ENCODE measurements around the gene MFSD11.

Gene MFSD11

DNA sequence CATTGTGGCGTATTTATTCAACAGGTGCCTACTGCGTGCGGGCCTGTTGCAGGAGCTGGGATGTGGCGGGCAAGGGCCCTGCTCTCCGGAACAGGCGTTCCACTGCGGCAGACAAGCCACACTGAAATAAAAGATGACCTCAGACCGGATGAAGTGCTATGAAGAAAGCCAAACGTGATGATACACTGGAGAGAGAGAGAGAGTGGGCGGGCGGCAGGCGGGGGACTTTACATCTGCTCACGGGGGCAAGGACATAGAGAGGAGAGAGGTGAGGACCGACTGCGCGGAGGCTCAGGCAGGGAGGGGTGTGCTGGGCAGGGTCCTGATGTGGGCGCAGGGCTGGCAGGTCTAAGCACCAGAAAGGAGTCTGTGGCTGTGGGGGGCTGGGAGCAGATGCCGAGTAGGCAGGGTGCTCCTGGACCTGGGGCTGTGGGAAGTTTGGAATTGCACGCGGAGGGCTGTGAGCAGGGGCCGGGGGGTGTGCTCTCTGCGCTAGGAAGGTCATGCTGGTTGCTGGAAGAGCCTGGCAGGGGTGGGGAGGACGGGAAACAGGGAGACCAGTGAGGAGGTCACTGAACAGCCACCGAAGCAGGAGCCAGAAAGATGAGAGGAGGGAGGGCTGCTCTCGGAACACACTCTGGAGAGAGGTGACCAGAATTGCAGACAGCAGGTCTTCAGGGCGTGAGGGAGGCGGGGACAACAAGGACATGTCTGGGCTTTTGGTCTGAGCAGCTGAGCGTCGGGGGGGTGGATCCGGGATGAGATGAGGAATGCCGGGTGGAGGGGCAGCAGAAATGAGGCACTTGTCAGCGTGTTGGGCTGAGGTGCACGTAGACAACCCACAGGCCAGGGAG is 37.1 kb upstream of the MFSD11 start:
- in situ Hi-C loops (cut with HindIII; ENCODE audit: low pct_ligation_motif_present, low sequenced_read_pairs): no loop called here
- H3K4me3 ChIP-seq (ENCODE audit: low read depth, low read length): peak overlapping the region; percentile 37
- DNase-seq: peak; percentile 86
- H3K27me3 ChIP-seq (replicated peaks): no peaks in the 10 kb centered on the region
- H3K27ac ChIP-seq: peak overlapping the region; percentile 82
- TF ChIP-seq, protein P1, sequence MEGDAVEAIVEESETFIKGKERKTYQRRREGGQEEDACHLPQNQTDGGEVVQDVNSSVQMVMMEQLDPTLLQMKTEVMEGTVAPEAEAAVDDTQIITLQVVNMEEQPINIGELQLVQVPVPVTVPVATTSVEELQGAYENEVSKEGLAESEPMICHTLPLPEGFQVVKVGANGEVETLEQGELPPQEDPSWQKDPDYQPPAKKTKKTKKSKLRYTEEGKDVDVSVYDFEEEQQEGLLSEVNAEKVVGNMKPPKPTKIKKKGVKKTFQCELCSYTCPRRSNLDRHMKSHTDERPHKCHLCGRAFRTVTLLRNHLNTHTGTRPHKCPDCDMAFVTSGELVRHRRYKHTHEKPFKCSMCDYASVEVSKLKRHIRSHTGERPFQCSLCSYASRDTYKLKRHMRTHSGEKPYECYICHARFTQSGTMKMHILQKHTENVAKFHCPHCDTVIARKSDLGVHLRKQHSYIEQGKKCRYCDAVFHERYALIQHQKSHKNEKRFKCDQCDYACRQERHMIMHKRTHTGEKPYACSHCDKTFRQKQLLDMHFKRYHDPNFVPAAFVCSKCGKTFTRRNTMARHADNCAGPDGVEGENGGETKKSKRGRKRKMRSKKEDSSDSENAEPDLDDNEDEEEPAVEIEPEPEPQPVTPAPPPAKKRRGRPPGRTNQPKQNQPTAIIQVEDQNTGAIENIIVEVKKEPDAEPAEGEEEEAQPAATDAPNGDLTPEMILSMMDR (IDR thresholded peaks at IDR 0.05; ENCODE audit: low read depth, low read length, missing control alignments): no peak
- H3K36me3 ChIP-seq (replicated peaks): peaks cover 4% of the 10 kb centered on the region

DNA sequence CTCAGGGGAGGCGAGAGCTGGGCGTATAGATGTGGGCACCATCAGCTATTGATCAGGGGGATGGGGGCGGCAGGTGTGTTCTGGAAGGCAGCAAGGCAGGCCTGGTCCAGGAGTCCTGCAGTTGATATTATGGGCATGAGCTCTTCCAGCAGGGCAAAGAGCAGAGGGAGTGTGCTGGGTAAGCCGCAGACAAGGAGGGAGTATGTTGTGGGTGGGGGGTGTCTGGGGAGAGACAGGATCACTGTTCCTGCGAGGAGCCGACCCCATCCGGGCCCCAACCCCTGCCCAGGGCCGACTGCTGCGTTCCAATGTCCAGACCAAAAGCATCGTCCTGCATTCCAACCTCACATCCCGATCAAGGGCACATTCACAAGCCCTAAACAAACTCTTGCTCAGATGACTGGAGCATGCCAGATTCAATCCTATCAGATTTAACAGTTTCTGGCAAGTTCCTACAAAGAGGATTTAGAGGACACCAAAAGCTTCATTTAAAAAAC is 36.4 kb upstream of the MFSD11 start:
- in situ Hi-C loops (cut with HindIII; ENCODE audit: low pct_ligation_motif_present, low sequenced_read_pairs): no loop called here
- DNase-seq: no peak
- H3K4me3 ChIP-seq (ENCODE audit: low read depth, low read length): peak overlapping the region; percentile 15
- H3K36me3 ChIP-seq (replicated peaks): peaks cover 3% of the 10 kb centered on the region
- TF ChIP-seq, protein P1 (IDR thresholded peaks at IDR 0.05; ENCODE audit: low read depth, low read length, missing control alignments): no peak
- peak overlapping the region; percentile 82 for H3K27ac ChIP-seq
- no peaks in the 10 kb centered on the region for H3K27me3 ChIP-seq (replicated peaks)

DNA sequence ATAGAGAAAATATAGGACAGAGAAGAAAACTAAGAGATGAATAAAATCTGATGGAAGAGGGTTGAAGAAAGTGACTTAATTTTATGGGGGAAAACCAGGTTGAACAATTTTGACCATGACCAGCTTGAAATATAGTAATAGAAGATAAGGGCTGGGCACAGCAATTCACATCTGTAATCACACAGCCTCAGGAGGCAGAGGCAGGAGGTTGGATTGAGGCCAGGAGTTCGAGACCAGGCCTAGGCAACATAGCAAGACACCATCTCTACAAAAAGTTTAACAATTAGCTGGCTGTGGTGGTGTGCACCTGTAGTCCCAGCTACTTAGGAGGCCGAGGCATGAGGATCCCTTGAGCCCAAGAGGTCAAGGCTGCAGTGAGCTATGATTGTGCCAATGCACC is 35.8 kb upstream of the MFSD11 start:
- peaks cover 3% of the 10 kb centered on the region for H3K36me3 ChIP-seq (replicated peaks)
- in situ Hi-C loops (cut with HindIII; ENCODE audit: low pct_ligation_motif_present, low sequenced_read_pairs): no loop called here
- TF ChIP-seq, protein P1 (IDR thresholded peaks at IDR 0.05; ENCODE audit: low read depth, low read length, missing control alignments): no peak
- H3K4me3 ChIP-seq (ENCODE audit: low read depth, low read length): no peak overlapping the region
- no peaks in the 10 kb centered on the region for H3K27me3 ChIP-seq (replicated peaks)
- H3K27ac ChIP-seq: no peak overlapping the region
- DNase-seq: no peak

DNA sequence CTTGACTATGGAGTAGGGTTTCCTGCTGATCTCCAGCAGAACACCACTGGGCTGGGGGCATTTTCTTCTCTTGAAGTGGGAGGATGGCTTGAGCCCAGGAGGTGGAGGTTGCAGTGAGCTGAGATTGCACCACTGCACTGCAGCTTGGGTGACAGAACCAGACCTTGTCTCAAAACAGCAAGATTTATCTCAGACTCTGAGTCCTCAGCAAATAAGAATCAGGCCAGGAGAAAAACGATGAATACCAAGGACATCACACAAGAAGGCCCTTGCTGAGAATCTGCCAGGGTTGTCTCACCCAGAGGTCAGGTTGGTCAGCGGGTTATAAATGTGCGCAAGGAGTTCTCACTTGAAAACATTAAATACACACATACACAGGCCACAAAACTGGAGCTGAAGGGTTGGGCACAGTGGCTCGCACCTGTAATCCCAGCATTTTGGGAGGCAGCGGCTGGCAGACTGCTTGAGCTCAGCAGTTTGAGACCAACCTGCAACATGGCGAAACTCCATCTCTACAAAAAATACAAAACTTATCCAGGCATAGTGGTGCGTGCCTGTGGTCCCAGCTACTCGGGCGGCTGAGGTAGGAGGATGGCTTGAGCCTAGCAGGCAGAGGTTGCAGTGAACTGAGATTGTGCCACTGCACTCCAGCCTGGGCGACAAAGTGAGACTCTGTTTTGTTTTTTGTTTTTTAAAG is 34.8 kb upstream of the MFSD11 start:
- H3K27me3 ChIP-seq (replicated peaks): no peaks in the 10 kb centered on the region
- DNase-seq: no peak
- in situ Hi-C loops (cut with HindIII; ENCODE audit: low pct_ligation_motif_present, low sequenced_read_pairs): no loop called here
- TF ChIP-seq, protein P1 (IDR thresholded peaks at IDR 0.05; ENCODE audit: low read depth, low read length, missing control alignments): no peak
- H3K27ac ChIP-seq: no peak overlapping the region
- H3K4me3 ChIP-seq (ENCODE audit: low read depth, low read length): no peak overlapping the region
- peaks cover 8% of the 10 kb centered on the region for H3K36me3 ChIP-seq (replicated peaks)

DNA sequence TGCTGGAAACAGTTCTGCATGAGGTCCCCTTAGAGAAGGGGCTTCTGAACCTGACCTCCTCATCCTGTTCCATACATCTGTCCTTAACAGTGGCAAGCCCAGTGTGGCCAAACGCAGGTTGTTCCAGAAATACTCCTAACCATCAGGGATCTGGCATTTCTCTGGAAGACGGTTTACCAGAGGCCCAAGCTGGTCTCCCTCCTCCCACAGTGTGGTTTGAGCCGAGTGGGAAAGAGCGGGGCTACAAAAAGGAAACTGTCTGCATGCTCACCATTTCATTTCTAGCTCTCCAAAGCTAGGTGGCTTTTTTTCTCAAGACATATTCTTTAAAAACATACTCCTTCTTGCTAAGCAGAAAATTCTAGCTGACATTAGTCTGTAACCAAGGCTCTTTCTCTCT is 33.1 kb upstream of the MFSD11 start:
- H3K36me3 ChIP-seq (replicated peaks): peaks cover 7% of the 10 kb centered on the region
- no peak for DNase-seq
- H3K27ac ChIP-seq: no peak overlapping the region
- no peaks in the 10 kb centered on the region for H3K27me3 ChIP-seq (replicated peaks)
- in situ Hi-C loops (cut with HindIII; ENCODE audit: low pct_ligation_motif_present, low sequenced_read_pairs): no loop called here
- H3K4me3 ChIP-seq (ENCODE audit: low read depth, low read length): no peak overlapping the region
- TF ChIP-seq, protein P1 (IDR thresholded peaks at IDR 0.05; ENCODE audit: low read depth, low read length, missing control alignments): peak; percentile 7

Measured in brain microvascular endothelial cell (primary cell).